ENCODE results near the gene TMC1.

The TMC1 gene

GRCh38 chr9:72615931-72616330 lies 94.5 kb downstream of the TMC1 start:
- H3K27ac ChIP-seq: no peak overlapping the region
- TF ChIP-seq CTCF (IDR thresholded peaks at IDR 0.05): no peak
- no peak for DNase-seq (ENCODE audit: low spot score)
- no peak overlapping the region for H3K4me3 ChIP-seq

GRCh38 chr9:72618811-72619210 lies 97.4 kb downstream of the TMC1 start:
- no peak overlapping the region for H3K27ac ChIP-seq
- DNase-seq (ENCODE audit: low spot score): no peak
- no peak for TF ChIP-seq CTCF (IDR thresholded peaks at IDR 0.05)
- no peak overlapping the region for H3K4me3 ChIP-seq

- no peak for TF ChIP-seq CTCF (IDR thresholded peaks at IDR 0.05)
- no peak for DNase-seq (ENCODE audit: low spot score)
- Histone ChIP-seq H3K4me3 (no peak overlapping the region), H3K27ac (no peak overlapping the region)
Observed at GRCh38 chr9:72622186-72622585, 100.8 kb downstream of the TMC1 start.

GRCh38 chr9:72623156-72623555 lies 101.7 kb downstream of the TMC1 start:
- TF ChIP-seq CTCF (IDR thresholded peaks at IDR 0.05): no peak
- DNase-seq (ENCODE audit: low spot score): no peak
- Histone ChIP-seq H3K4me3 (no peak overlapping the region), H3K27ac (no peak overlapping the region)

GRCh38 chr9:72627147-72627546 lies 105.7 kb downstream of the TMC1 start:
- H3K27ac ChIP-seq: no peak overlapping the region
- H3K4me3 ChIP-seq: no peak overlapping the region
- no peak for TF ChIP-seq CTCF (IDR thresholded peaks at IDR 0.05)
- DNase-seq (ENCODE audit: low spot score): no peak

- no peak overlapping the region for H3K27ac ChIP-seq
- no peak overlapping the region for H3K4me3 ChIP-seq
- DNase-seq (ENCODE audit: low spot score): no peak
- no peak for TF ChIP-seq CTCF (IDR thresholded peaks at IDR 0.05)
Observed at GRCh38 chr9:72627956-72628540, 106.6 kb downstream of the TMC1 start.

GRCh38 chr9:72633966-72634365 lies 112.6 kb downstream of the TMC1 start:
- DNase-seq (ENCODE audit: low spot score): no peak
- H3K27ac ChIP-seq: no peak overlapping the region
- no peak for TF ChIP-seq CTCF (IDR thresholded peaks at IDR 0.05)
- no peak overlapping the region for H3K4me3 ChIP-seq
